ENCODE results near the gene IPO9.
"Not testable (repeated sequence)": the region's sequence is repeated elsewhere in the genome, so short reads cannot be mapped to it uniquely, and the experiment has no call there.

Gene IPO9

DNA sequence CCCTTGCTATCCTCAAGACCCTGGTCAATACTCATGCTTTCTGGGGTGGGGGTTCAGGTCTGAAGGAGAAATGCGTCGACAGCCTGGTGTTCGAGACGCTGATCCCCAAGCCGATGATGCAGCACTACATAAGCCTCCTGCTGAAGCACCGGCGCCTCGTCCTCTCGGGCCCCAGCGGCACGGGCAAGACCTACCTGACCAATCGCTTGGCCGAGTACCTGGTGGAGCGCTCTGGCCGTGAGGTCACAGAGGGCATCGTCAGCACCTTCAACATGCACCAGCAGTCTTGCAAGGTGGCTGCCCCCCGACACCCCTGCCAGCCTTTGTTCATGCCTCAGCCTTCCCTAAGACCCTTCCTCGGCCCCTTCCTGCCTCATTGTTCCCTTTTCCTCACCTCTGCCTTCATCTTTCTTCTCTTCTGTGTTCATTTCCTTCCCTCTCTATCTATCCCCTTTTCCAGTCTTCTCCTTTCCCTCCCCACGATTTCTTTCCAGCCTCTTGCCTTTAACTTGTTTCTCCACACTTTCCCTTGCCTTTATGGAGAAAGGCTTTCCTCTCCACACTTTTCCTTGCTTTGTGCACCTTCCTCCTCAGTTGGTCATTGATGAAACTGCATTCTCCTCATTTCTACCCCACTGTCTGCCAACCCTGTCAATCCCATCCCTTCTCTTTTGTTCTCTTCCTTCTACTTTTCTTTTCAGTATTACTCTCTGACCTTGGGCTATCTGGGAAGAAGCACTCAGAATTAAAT, 18.3 kb upstream of the IPO9 start:
- DNase-seq = no peak

DNA sequence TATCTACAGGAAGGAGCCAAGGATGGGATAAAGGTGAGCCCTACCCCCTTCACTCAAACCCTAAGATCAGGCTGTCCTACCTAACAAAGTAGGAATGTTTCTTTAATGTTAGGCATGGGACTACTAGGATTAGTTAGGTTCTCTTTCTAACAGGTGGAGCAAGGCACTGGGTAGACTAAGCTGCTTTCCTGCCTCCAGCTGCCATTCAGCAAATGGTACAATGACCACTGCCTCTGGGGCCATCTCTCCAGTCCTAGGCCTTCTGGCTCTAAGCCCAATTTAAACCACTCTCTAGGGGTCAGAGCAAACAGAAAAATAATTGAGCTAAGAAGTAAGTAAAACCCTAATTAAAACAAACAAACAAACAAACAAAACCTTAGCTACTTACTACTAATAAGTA, 15.7 kb upstream of the IPO9 start:
- DNase-seq = no peak

DNA sequence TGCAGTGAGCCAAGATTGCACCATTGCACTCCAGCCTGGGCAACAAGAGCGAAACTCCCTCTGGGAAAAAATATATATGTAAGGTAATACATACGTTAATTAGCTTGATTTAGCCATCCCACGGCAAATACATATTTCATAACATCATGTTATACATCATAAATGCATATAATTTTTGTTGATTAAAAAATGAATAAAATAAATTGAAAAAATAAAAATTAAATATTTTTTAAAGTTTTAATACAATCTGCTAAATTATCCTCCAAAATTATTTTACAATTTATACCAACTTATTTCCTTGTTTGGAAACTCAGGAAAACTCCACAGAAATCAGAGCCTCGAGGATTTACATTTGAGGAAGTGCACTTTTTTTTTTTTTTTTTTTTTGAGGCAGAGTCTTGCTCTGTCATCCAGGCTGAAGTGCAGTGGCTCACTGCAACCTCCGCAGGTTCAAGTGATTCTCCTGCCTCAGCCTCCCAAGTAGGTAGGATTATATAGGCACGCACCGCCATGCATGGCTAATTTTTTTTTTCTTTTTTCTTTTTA, 12.6 kb upstream of the IPO9 start:
- no peak for DNase-seq

DNA sequence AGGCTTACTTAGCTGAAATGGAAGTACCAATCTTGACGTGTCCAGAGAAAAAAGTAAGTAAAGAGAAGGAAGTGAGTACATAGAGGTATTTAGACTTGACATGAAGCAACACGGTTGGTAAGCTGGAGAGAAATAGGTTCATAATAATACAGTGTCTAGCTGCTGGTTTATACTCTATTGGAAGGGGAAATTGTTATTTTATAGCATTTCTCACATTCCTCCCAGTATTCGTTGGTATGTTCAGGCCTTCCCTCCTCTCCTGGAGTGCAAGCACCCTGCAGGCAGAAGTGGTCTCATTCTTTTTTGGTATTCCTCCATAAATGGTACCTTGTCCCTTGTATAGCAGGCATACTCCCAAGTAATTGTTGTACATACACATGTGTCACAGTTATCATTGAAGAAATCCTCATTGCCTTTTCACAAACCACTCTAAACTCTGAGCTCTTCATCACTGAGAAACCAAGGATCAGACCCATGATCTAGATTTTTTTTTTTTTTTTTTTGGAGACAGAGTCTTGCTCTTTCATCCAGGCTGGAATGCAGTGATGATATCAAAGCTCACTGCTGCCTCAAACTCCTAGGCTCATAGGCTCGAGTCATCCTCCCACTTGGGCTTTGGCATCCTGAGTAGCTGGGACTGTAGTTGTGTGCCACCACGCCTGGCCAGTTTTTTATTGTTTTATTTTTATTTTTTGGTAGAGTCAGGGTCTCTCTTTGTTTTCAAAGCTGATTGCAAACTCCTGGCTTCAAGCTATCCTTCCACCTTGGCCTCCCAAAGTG, 9.8 kb upstream of the IPO9 start:
- DNase-seq = no peak

DNA sequence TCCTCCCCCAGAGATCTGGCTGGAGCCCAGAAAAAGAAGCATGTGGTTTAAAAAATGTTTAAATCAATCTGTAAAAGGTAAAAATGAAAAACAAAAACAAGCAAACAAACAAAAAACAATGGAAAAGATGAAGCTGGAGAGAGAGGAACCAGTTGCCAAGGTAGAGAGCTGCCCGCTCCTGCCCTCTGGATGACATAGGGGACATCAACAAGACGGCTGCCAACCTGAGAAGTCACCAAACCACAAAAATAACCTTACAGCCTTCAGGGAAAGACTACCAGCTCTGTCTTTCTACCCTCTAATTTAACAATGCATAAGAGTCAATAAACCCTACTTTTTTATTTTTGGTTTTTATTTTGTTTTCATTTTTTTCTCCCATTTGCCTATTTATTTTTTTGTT, 8.5 kb upstream of the IPO9 start:
- DNase-seq = no peak

DNA sequence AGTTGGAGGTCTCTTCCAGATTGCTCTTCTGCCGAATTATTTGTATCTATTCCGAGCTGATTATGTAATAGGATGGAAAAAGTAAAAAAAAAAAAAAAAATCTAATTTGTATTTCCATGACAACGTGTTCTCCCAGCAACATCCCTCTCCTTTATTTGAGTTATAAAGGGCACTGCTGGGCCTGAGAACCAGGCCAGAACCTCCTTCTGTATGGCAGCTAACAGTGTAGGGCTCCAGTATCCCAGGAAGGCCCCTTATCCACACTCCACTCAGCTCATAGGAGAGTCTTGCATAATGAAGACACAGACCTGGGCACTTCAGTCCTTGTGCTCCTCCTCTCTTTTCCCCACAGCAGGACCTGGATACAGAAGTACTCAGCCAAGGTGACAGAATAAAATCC, 3.7 kb upstream of the IPO9 start:
- no peak for DNase-seq

DNA sequence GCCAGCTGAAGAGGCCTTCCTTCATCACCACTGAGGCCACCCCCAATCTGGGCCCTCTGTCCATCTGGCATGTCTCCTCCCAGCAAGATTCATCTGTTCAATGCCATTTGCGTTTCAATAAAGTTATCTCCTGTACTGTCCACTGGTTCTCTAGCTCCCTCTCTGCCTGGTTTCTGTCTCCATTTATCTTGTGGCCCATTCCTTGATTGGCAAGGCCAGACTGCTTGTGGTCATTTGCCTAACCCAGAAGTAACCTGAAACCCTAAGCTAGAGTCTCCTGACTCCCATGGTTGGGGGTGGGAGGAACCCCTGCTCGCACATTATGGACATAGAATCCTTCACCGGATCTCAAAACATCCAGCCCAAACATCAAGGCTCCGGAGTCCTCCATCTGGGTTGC, 2.1 kb upstream of the IPO9 start:
- DNase-seq = no peak

DNA sequence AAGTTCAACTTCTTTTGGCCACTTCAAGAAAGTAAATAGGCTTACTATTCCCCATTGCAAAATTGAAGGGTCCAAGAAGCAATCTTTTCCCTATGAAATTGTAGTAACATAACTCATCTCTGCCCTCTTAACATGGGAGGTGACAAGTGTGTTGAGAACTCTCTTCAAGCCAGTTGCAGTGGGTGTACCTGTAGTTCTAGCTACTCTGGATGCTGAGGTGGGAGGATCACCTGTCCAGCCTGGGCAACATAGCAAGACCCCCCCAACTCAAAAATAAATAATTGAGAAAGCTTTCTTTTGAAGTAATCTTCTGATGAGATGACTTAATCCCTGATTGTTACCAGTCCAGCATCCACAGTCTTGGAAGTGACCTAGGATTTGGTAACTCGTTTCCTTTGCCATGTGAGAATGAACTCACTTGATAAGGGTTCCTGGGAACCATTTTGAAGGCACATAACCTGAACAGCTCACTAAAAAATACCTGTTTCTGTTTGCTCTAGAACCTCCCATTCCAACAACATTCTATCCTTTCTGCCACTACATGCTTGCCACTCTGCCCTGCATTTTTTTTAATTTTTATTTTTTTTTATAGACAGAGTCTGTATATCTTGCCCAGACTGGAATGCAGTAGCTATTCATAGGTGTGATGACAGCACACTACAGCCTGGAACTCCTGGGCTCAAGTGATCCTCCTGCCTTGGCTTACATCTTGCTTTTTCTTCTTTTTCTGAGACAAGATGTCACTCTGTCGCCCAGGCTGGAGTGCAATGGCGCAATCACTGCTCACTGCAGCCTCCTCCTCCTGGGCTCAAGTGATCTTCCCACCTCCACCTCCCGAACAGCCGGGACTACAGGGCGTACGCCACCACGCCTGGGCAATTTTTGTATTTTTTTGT, 1.4 kb upstream of the IPO9 start:
- DNase-seq = no peak

DNA sequence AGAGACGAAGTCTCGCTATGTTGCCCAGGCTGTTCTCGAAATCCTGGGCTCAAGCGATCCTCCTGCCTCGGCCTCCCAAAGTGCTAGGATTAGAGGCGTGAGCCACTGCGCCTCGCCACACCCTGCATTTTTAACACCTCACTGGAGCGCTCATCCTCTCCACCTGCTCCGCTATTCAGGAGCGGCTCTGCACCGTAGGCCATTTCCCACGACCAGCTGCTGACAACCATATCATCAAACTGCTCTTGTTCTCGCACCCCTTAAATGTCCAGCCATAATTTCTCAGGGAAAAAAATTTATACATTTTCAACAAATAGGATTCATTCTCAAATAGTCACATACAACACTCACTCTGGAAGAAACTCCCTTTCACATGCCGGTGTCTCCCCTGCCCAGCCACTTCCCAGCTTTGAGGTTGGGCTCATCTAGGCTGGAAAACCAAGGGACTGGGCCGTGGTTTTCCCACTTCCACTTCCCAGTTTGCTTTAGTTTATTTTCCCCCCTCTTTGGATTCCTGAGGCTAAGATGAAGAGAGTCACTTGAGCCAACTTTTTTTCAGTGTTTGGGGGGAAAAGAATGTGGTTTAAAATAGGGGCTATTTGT, 639 bp upstream of the IPO9 start:
- DNase-seq = no peak

DNA sequence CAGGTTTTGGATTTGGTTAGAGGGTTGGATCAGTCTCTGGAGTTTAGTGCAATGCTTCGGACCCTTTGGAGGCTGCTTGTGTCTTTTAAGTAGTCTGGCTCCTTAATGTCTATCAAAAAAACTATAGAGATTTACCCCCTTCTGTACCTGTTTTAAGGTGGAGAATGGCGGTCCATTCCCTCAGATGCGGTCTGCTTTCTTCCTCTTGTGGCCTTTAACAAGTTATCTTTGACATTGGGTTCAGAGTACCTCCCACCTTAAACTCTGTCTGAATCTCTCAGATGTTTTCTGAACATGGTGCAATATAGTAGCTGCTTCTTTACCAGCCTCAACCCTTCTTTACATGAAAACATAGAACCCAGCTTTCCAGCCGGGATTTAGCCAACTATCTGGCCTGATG, 2.4 kb downstream of the IPO9 start:
- DNase-seq = no peak

DNA sequence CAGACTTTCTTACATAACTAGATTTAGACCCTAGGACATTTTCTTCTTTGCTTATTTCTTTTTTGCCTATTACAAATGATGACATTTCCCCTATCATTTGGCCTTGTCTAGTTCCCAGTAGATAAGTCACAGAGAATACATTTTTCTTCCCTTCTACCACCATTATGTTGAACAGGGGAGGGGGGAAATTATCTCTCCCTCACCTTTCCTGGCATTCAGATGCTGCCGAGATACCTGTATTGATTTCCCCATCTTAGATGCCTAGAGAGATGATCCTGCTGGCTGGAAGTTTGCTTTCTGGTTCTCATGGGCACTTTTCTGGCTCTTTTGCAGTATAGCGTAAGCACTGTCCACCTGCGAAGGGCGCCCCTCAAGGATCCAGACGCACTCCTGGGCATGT, 5.7 kb downstream of the IPO9 start:
- no peak for DNase-seq

DNA sequence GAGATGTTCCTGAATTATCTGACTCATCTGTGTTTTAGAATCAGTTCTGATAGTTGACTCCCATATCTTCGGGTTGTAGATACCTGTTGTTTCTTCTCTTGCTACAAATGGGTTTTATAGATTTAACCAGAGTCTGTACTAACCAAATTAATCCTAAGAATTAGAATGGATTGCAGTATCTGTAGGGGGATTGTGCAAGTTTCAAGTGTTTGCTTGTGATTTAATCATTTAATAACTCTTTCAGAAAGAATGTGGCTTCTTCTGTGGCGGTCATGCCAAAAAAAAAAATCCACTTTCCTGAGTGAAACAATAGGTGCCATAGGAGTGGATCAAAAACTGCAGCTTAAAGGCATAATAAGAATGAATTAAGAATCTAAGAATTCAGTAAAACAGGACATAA, 9.4 kb downstream of the IPO9 start:
- no peak for DNase-seq

DNA sequence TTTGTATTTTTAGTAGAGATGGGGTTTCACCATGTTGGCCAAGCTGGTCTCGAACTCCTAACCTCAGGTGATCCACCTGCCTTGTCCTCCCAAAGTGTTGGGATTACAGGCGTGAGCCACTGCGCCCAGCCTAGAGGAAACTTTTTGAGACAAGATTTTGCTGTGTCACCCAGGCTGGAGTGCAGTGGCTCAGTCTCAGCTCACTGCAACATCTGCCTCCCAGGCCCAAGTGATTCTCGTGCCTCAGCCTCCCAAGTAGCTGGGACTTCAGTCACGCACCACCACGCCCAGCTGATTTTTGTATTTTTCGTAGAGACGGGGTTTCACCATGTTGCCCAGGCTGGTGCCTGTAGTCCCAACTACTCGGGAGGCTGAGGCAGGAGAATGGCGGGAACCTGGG, 10.1 kb downstream of the IPO9 start:
- DNase-seq = not testable (repeated sequence)

DNA sequence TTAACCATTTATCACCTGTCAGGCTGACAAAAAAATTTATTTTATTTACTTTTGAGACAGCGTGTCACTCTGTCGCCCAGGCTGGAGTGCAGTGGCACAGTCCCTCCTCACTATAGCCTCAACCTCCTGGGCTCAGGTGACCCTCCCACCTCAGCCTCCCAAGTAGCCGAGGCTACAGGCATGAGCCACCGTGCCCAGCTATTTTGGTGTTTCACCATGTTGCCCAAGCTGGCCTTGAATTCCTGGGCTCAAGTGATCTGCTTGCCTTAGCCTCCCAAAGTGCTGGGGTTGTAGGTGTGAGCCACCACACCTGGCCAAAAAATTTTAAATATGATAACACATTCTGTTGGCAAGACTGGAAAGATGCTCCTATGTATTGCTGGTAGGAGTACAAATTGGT, 11.1 kb downstream of the IPO9 start:
- no peak for DNase-seq

DNA sequence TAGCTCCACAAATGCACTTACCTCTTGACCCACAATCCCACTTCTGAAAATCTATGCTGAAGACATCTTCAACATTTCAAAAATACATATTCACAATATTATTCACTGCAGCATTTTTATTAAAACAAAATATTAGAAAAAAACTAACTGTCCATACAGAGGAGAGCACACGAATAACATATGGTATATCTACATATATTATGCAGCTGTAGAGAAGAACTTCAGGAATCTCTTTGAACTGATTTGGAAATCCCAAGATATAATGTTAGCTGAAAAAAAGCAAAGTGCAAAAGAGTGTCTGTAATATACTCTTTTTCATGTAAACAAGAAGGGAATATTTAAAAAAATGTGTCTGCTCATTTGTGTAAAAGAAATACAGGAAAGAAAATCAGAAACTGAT, 11.5 kb downstream of the IPO9 start:
- no peak for DNase-seq

DNA sequence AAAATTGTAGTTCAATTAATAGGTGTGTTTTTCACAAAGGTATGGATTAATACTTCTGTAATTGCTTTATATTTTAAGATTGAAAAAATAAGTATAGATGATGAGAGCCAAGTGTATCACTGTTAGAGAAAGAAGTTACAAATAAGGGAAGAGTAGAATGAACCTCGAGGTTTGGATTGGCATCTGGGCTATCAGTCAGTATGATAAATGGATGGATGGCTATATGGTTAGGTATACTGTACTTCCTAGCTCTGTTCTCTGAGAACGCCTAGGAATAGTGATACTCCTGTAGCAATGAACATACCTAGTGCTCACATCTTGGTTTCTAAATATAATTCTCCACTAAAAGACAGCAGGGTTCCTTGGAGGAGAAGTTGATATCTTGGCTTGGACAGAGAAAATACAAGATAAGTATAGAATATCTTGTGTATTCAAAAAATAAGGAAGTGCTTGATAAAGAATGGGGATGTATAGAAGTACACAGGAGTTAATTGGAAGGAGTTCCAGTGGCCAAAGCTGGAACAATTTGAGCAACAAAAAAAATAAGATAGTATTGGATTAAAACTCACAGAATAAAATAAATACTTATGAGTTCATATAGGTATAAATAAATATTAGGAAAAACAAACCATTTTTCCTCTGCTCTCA, 12.4 kb downstream of the IPO9 start:
- DNase-seq = no peak

DNA sequence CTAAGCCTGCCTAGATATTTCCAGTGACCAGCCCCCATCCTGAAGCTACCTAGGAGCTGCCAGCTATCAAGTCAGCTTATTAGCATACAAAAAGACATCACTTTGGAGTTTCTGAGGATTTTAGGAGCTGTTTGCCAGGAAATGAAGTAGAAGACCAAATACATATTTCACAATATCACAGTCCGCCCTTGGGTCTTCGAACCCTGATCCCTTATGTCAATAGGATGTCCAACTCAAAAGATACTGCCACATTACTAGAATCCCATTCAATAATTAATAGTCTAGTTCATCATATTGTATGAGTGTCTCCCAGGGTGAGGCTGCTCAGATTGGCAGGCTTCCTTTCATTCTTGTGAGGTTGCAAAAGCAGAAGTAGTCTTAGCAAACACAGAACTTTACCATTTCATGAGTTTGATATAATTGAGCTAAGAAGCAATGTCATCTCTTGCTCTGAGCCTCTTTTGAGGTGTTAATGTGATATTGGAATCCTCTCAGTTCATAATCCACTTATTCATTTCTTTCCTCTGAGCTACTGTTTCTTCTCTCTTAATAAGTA, 13.6 kb downstream of the IPO9 start:
- no peak for DNase-seq

DNA sequence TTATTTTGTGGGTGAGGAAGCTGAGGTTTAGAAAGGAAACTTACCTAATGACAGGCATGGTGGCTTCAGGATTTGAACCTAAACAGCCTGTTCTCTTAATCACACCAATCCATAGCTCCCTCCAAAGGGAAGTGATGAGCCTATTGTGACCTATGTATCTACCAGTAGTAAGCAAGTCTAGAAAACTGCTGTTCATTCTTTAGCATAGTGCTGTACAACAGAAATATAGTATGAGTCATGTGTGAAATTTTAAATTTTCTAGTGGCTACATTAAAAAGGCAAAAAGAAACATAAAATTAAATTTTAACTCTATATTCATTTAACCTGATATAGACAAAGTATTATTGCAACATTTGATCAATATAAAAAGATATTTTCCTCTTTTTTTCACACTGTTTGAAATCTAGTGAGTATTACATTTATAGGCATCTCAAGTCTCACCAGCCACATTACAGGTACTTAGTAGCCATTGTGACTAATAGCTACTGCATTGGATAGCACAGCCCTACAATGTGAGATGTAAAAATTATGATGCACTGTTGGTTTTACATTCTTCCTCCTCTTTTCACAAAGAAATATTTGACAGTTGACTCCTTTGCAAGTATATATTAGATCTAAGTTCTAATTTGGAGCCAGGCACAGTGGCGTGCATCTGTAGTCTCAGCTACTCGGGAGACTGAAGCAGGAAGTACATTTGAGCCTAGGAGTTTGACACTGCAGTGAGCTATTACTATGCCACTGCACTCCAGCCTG, 16.6 kb downstream of the IPO9 start:
- DNase-seq = no peak

DNA sequence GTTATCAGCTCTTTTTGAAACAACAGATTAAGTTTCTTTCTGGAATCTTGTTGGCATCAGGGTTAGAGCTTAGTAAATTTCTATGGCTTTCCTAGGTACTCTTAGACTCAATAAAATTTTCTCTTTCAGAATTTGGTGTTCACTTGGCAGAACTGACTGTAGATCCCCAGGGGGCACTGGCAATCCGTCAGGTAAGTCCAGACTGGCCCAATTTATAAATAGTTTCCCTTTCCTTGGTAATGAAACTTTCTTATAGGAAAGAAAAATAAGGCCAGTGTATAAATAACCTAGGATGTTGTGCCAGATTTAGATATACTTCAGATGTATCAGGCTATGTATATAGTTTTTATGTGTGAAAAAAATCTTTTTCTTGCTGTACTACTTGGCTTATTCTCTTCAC, 18.2 kb downstream of the IPO9 start:
- DNase-seq = no peak

DNA sequence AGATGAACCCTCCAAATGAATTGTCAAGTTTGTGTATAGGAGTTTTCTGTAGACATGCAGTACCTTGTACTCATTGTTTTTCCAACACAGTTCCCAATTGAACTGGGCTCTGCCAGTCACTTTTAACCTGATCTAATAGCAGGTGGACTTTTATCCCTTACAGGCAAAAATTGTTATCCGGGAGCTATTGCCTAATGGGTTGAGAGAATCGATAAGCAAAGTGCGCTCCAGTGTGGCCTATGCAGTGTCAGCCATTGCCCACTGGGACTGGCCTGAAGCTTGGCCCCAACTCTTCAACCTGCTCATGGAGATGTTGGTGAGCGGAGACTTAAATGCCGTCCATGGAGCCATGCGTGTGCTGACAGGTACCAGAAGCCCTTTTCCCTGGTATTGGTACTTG, 19.3 kb downstream of the IPO9 start:
- no peak for DNase-seq

DNA sequence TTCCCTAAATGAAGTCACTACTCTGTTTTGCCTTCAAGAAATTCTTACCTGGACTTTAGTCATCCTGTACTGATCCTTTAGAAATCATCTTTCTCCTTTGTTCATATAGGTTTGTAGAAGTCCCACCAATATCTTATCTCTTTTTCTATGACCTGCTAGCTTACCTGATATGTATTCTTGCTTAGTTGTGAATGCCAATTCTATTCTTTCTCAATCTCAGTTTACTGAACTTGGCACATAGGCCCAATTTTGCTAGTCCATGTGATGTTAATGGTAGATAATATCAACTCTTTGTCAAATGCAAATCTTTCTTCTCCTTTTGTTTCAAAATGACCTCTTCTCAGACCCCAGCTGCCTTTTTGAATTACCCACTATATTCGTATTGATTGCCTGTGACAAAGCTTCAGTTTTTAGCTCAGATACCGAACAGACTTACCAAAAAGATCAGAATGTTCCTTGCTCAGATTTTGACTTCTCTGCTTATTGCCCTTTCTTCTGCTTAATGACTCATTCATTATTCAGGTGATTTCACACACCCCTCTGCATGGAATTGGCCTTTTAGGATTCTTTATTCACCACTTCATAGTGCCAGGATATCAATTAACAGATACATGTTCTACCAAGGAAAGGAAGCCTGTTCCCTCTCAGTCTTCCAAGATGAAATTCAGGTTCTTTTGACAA, 20.6 kb downstream of the IPO9 start:
- no peak for DNase-seq

Measured in hematopoietic multipotent progenitor cell treated with erythropoietin and hydrocortisone succinate and interleukin-3 and kit ligand, for 8 days (in vitro differentiated cells).